Measurements from ENCODE around the gene FXN.

GRCh38 chr9:69104830-69105527, 69.4 kb downstream of the FXN start:
- TF ChIP-seq OSR1 (CRISPR knock-in tag; IDR thresholded peaks at IDR 0.05) (no peak), RARB (CRISPR knock-in tag; IDR thresholded peaks at IDR 0.05) (no peak), BACH2 (CRISPR knock-in tag; IDR thresholded peaks at IDR 0.05; ENCODE audit: borderline replicate concordance) (no peak), ZFP30 (CRISPR knock-in tag; IDR thresholded peaks at IDR 0.05) (no peak), PATZ1 (CRISPR knock-in tag; IDR thresholded peaks at IDR 0.05; ENCODE audit: borderline replicate concordance) (no peak), SNAI2 (CRISPR knock-in tag; IDR thresholded peaks at IDR 0.05) (no peak), ISL1 (CRISPR knock-in tag; IDR thresholded peaks at IDR 0.05) (no peak), ZNF70 (CRISPR knock-in tag; IDR thresholded peaks at IDR 0.05) (no peak), ZFP3 (CRISPR knock-in tag; IDR thresholded peaks at IDR 0.05) (no peak), TOX (CRISPR knock-in tag; IDR thresholded peaks at IDR 0.05; ENCODE audit: borderline replicate concordance) (no peak)
- TF ChIP-seq, protein P1, sequence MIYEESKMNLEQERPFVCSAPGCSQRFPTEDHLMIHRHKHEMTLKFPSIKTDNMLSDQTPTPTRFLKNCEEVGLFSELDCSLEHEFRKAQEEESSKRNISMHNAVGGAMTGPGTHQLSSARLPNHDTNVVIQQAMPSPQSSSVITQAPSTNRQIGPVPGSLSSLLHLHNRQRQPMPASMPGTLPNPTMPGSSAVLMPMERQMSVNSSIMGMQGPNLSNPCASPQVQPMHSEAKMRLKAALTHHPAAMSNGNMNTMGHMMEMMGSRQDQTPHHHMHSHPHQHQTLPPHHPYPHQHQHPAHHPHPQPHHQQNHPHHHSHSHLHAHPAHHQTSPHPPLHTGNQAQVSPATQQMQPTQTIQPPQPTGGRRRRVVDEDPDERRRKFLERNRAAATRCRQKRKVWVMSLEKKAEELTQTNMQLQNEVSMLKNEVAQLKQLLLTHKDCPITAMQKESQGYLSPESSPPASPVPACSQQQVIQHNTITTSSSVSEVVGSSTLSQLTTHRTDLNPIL (CRISPR knock-in tag; IDR thresholded peaks at IDR 0.05; ENCODE audit: low read depth), result no peak

Data from SK-N-SH treated with all-trans-retinoic acid at 6 μM for 48 hours (cell line).